Heart right ventricle (tissue), 16 donors: ENCODE results near the gene TMBIM4. TPM values are rescaled to one million over a fixed set of nuclear protein-coding genes. Genes with fewer than 3 reads are reported as not detected.
"Not testable (repeated sequence)": the region's sequence is repeated elsewhere in the genome, so short reads cannot be mapped to it uniquely, and the experiment has no call there.

ENCODE experiments used
- ATAC-seq, 8 donors: fragments of 200-7000 bp; cut with Tn5 transposase; one replicate each; pipeline ENCODE4 v1.9.1; 2020; ENCODE audit warnings: mild to moderate bottlenecking in 8 of 8, moderate library complexity in 8 of 8, moderate number of reproducible peaks in 1 of 8
- DNase-seq, 2 donors: peaks; one replicate each; pipeline ENCODE4 v3.0.0-alpha.2; 2020
- H3K27ac ChIP-seq, 10 donors: fragments of 200-600 bp; sonication (generic) in 2 of 10; one replicate each; pipeline versions ENCODE4 v1.5.0 to v1.8.0; 2020 to 2022; ENCODE audit warnings: mild to moderate bottlenecking in 3 of 10
- H3K27me3 ChIP-seq, 7 donors: fragments of 200-600 bp; one replicate each; pipeline ENCODE4 v1.8.0; 2021 to 2022; ENCODE audit warnings: mild to moderate bottlenecking in 2 of 7
- H3K36me3 ChIP-seq, 9 donors: fragments of 200-600 bp; sonication (generic) in 1 of 9; one replicate each; pipeline versions ENCODE4 v1.5.0 to v1.8.0; 2020 to 2022; ENCODE audit warnings: mild to moderate bottlenecking in 2 of 9
- H3K4me1 ChIP-seq, 9 donors: fragments of 200-600 bp; sonication (generic) in 1 of 9; one replicate each; pipeline versions ENCODE4 v1.5.0 to v1.8.0; 2020 to 2022; ENCODE audit warnings: mild to moderate bottlenecking in 4 of 9
- H3K4me3 ChIP-seq, 10 donors: fragments of 200-600 bp; sonication (generic) in 2 of 10; one replicate each; pipeline versions ENCODE4 v1.5.0 to v1.8.0; 2020 to 2022; ENCODE audit warnings: mild to moderate bottlenecking in 7 of 10, moderate library complexity in 2 of 10
- H3K9me3 ChIP-seq, 11 donors: fragments of 200-600 bp in 10 of 11; sonication (generic) in 2 of 11; one replicate each; pipeline versions ENCODE4 v1.5.0 to v1.8.0; 2013 to 2022; ENCODE audit warnings: mild to moderate bottlenecking in 2 of 11, control low read depth in 1 of 11, moderate library complexity in 1 of 11
- CTCF ChIP-seq, 9 donors: fragments of 200-600 bp; sonication (generic) in 2 of 9; IDR thresholded peaks; one replicate each; pipeline versions ENCODE4 v1.5.0 to v1.8.0; 2021 to 2022; ENCODE audit warnings: antibody characterized with exemption in 9 of 9, mild to moderate bottlenecking in 5 of 9, moderate library complexity in 1 of 9
- WGBS, 2 donors: extraction: QIAGEN DNeasy Blood & Tissue Kit; methylation state at CpG; one replicate each; pipeline ENCODE4 v1.1.7; 2013; ENCODE audit warnings: inconsistent platforms in 1 of 2; 5-methylcytosine and 5-hydroxymethylcytosine counted together
- intact Hi-C, 10 donors: fragments of 100-400 bp; cut with DNase I; formaldehyde crosslinking; loops; one replicate each; pipeline versions ENCODE4 v1.11.1 to v1.14.2; 2022
- long read RNA-seq, 3 donors: library from polyadenylated mRNA; unstranded; transcript quantifications; one replicate each; pipeline ENCODE4 v2.0.0, GENCODE V29; 2020 to 2021
- polyA plus RNA-seq, 2 donors: library from polyadenylated mRNA; stranded (reverse); fragments of 200-250 nt; gene quantifications; one replicate each; pipeline ENCODE4 v1.2.3, GENCODE V29; 2013
- total RNA-seq, 10 donors: library from RNA; stranded (reverse); fragmentation: NEBNext Ultra II Directional in 3 of 10; extraction: Animal tissue kit (Norgen Biotek cat#: 25700) in 3 of 10; gene quantifications; one replicate each; pipeline versions ENCODE4 v1.2.1 to v1.2.4, GENCODE V29; 2021 to 2023
- donor health status: Arrhythmogenic right ventricular cardiomyopathy.
- donor health status: ischemic (EF 13 %, LVEDD 7.1; RV severe dilation, severe dysfunction).
- donor health status: healthy with polysubstance abuse.
- donor health status: DM: no; HTN: yes; CAD: no.
- donor health status: DM: no; HTN: no; CAD: no.
- donor health status: ischemic (EF 25% LVEDD 6.9; RV normal size, moderate dysfunction).
- donor health status: ischemic (EF 25% LVEDD 5.7; RV mildly dilated, moderate dysfunction).
- donor health status: healthy.
- donor health status: DM: yes; HTN: yes; CAD: no.
- donor health status: Ischemic cardiomyopathy.
- donor health status: ischemic (EF 35%, LVEDD 5.7; RV mildly dilated, moderate dysfunction).
- donor health status: nonischemic (EF 11% LVEDD 7.7; RV severe dilation, severe dysfunction).
- donor health status: DM: yes; HTN: yes; CAD: no.
- donor health status: PGD.
- donor health status: ischemic (EF 29% LVEDD 5.4; RV normal size, mild dysfunction).
- donor health status: nonischemic (EF 23%, LVEDD 6.1; RV moderate dilation, normal function).

TMBIM4 gene, protein sequence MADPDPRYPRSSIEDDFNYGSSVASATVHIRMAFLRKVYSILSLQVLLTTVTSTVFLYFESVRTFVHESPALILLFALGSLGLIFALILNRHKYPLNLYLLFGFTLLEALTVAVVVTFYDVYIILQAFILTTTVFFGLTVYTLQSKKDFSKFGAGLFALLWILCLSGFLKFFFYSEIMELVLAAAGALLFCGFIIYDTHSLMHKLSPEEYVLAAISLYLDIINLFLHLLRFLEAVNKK
- total RNA-seq = 10 to 100 TPM; 54.8 to 79.3 (median 66.0) TPM
- 100 to 1,000 TPM in 1 of 2 donors, 10 to 100 TPM in 1; 96.2 to 126 TPM for polyA plus RNA-seq
- long read RNA-seq, donor 1, transcript TMBIM4-202 (7 exons, 2,952 nt) = major isoform, 60 of 66 reads
- long read RNA-seq, donor 1, partial matches to known transcripts = 0 of 66 reads
- long read RNA-seq, donor 1, other reads (novel, unspliced or antisense) = 4 of 66 reads
- long read RNA-seq, donor 2, transcript TMBIM4-202 (7 exons, 2,952 nt) = major isoform, 58 of 63 reads
- long read RNA-seq, donor 2, partial matches to known transcripts = 0 of 63 reads
- long read RNA-seq, donor 2, other reads (novel, unspliced or antisense) = 4 of 63 reads
- long read RNA-seq, donor 3, transcript TMBIM4-202 (7 exons, 2,952 nt) = major isoform, 22 of 30 reads
- long read RNA-seq, donor 3, partial matches to known transcripts = 0 of 30 reads
- long read RNA-seq, donor 3, other reads (novel, unspliced or antisense) = 7 of 30 reads

GRCh38 chr12:66169221-66170170, at the start of gene TMBIM4:
Gene TMBIM4 (minus strand): TSS chr12:66169996. CDS start chr12:66169951, 45 bp downstream.
- Histone ChIP-seq H3K27me3 (no peaks in the 10 kb centered on the region), H3K4me1 (peaks cover 3 to 47% (median 22%) of the 10 kb centered on the region in 9 donors), H3K9me3 (peaks cover 0 to 12% (median 0%) of the 10 kb centered on the region in 11 donors), H3K36me3 (peaks cover 0 to 11% (median 0%) of the 10 kb centered on the region in 9 donors), H3K27ac (peak within 1 kb of the TSS; percentile 91 to 100 (median 98)), H3K4me3 (peak within 1 kb of the TSS; percentile 51 to 90 (median 78))
- peak; percentile 89 to 91 for DNase-seq
- peak; percentile 95 to 99 (median 98) for ATAC-seq
- WGBS, 2 donors = 0% methylated on average over 67 of the region's 67 CpGs
- peak; percentile 53 to 85 (median 62) for TF ChIP-seq CTCF (IDR thresholded peaks at IDR 0.05)
- intact Hi-C loops = loop anchor here in 6 of 10 donors (1.0 to 10.0 kb wide), 10 partner anchors 19 to 525 kb away; partner anchors contain the start of genes HELB (in 2 of the 6), IRAK3 (in 2 of the 6) and LLPH (in 1 of the 6)

- DNase-seq (no peak), ATAC-seq (peak in 1 of 8 donors; percentile 27)
- H3K36me3 ChIP-seq = peaks cover 0 to 41% (median 6%) of the 10 kb centered on the region in 9 donors
- H3K4me1 ChIP-seq = peaks cover 0 to 11% (median 0%) of the 10 kb centered on the region in 9 donors
- TF ChIP-seq CTCF (IDR thresholded peaks at IDR 0.05) = no peak
- no peaks in the 10 kb centered on the region for H3K27me3 ChIP-seq
- peak overlapping the region in 1 of 10 donors; percentile 54 for H3K27ac ChIP-seq
- intact Hi-C loops = loop anchor here in 1 of 10 donors (1.0 kb wide), 1 partner anchor 14 kb away; no protein-coding TSS in a partner anchor
- 76 to 81% methylated on average over 4 of the region's 4 CpGs for WGBS, 2 donors
- H3K9me3 ChIP-seq = peaks cover 0 to 22% (median 9%) of the 10 kb centered on the region in 11 donors
- no peak overlapping the region for H3K4me3 ChIP-seq
Observed at GRCh38 chr12:66217342-66217917, 47.6 kb upstream of the TMBIM4 start.

DNA sequence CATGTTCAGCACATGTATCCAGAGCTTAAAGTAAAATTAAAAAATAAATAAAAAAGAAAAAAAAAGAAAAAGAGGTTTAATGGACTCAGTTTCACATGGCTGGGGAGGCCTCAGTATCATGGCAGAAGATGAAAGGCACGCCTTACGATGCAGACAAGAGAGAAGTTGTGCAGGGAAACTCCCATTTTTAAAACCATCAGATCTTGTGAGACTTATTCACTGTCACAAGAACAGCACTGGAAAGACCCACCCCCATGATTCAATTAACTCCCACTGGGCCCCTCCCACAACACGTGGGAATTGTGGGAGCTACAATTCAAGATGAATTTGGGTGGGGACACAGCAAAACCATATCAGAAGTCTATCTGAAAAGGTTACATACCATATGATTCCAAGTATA, 43.2 kb upstream of the TMBIM4 start:
- H3K4me3 ChIP-seq, H3K27me3 ChIP-seq, ATAC-seq, intact Hi-C loops, H3K9me3 ChIP-seq, DNase-seq, H3K27ac ChIP-seq: not testable (repeated sequence)
- WGBS, 2 donors = 86 to 88% methylated on average over 3 of the region's 3 CpGs
- Histone ChIP-seq H3K36me3 (peaks cover 0 to 45% (median 0%) of the 10 kb centered on the region in 9 donors), H3K4me1 (peaks cover 0 to 26% (median 0%) of the 10 kb centered on the region in 9 donors)

GRCh38 chr12:66211573-66211972, 41.8 kb upstream of the TMBIM4 start:
- peak overlapping the region in 1 of 10 donors; percentile 54 for H3K27ac ChIP-seq
- H3K4me3 ChIP-seq, ATAC-seq, DNase-seq, H3K27me3 ChIP-seq, intact Hi-C loops, H3K9me3 ChIP-seq: not testable (repeated sequence)
- peaks cover 0 to 15% (median 0%) of the 10 kb centered on the region in 9 donors for H3K4me1 ChIP-seq
- WGBS, 2 donors = 94 to 98% methylated on average over 2 of the region's 2 CpGs
- peaks cover 0 to 41% (median 0%) of the 10 kb centered on the region in 9 donors for H3K36me3 ChIP-seq
